ENCODE results near the gene NLRP14.

The NLRP14 gene

DNA sequence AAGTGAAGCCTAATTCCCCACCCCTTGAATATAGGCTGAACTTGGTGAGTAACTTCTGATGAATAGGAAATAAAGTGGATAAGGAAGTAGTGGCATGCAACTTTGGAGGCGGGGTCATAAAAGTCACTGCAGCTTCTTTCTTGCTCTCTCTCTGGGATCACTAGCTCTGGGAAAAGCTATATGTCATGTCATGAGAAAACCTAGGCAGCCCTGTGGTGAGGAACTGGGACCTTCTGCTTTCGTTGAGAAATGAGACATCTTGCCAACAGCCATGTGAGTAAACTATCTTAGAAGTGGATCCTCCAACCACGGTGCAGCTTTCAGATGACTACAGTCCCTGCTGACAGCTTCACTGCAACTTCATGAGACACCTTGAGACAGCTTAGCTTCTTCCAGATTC is 15.8 kb upstream of the NLRP14 start:
- H3K4me1 ChIP-seq (ENCODE audit: control insufficient read depth, insufficient read depth, low read length), result no peaks in the 10 kb centered on the region
- POLR2A ChIA-PET, result no interaction called here
- H3K4me3 ChIP-seq (ENCODE audit: low read depth, low read length), result no peak overlapping the region
- peaks cover 0 to 21% of the 10 kb centered on the region in 2 experiments; a peak in 1 of 3 replicates for H3K36me3 ChIP-seq (ENCODE audit: control insufficient read depth in 2 of 2, insufficient read depth in 1 of 2, low read length in 2 of 2)
- no peaks in the 10 kb centered on the region for H3K9me3 ChIP-seq (ENCODE audit: control insufficient read depth, insufficient read depth, low read depth, low read length)
- TF ChIP-seq ZNF600 (tag by site-specific recombination; IDR thresholded peaks at IDR 0.05) (no peak), ZBTB17 (tag by site-specific recombination; IDR thresholded peaks at IDR 0.05) (no peak), ZNF48 (tag by site-specific recombination; IDR thresholded peaks at IDR 0.05) (no peak), REST (tag by site-specific recombination; IDR thresholded peaks at IDR 0.05) (no peak), ZNF830 (tag by site-specific recombination; IDR thresholded peaks at IDR 0.05; ENCODE audit: low read depth) (no peak), PBX3 (CRISPR knock-in tag; IDR thresholded peaks at IDR 0.05) (no peak)
- TF ChIP-seq, protein P1, sequence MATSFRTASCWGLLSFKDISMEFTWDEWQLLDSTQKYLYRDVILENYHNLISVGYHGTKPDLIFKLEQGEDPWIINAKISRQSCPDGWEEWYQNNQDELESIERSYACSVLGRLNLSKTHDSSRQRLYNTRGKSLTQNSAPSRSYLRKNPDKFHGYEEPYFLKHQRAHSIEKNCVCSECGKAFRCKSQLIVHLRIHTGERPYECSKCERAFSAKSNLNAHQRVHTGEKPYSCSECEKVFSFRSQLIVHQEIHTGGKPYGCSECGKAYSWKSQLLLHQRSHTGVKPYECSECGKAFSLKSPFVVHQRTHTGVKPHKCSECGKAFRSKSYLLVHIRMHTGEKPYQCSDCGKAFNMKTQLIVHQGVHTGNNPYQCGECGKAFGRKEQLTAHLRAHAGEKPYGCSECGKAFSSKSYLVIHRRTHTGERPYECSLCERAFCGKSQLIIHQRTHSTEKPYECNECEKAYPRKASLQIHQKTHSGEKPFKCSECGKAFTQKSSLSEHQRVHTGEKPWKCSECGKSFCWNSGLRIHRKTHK (tag by site-specific recombination; IDR thresholded peaks at IDR 0.05), result no peak
- CTCF ChIA-PET, result no interaction called here
- H3K27ac ChIP-seq (ENCODE audit: extremely low read depth, low read depth, low read length), result no peak overlapping the region

- Histone ChIP-seq H3K4me3 (ENCODE audit: low read depth, low read length) (no peak overlapping the region), H3K36me3 (ENCODE audit: control insufficient read depth in 2 of 2, insufficient read depth in 1 of 2, low read length in 2 of 2) (no peaks in the 10 kb centered on the region), H3K4me1 (ENCODE audit: control insufficient read depth, insufficient read depth, low read length) (no peaks in the 10 kb centered on the region), H3K27ac (ENCODE audit: extremely low read depth, low read depth, low read length) (no peak overlapping the region), H3K9me3 (ENCODE audit: control insufficient read depth, insufficient read depth, low read depth, low read length) (no peaks in the 10 kb centered on the region)
- TF ChIP-seq ZNF146 (tag by site-specific recombination; IDR thresholded peaks at IDR 0.05) (0 out of 2 replicates have a peak, but pooled peaks have one; percentile 29), ZXDB (tag by site-specific recombination; IDR thresholded peaks at IDR 0.05) (no peak)
- POLR2A ChIA-PET, result no interaction called here
- CTCF ChIA-PET, result no interaction called here
Measured at GRCh38 chr11:7014118-7014517, 6.2 kb upstream of the NLRP14 start.

GRCh38 chr11:7016011-7016410 is 4.3 kb upstream of the NLRP14 start:
- POLR2A ChIA-PET, result no interaction called here
- Histone ChIP-seq H3K36me3 (ENCODE audit: control insufficient read depth in 2 of 2, insufficient read depth in 1 of 2, low read length in 2 of 2) (no peaks in the 10 kb centered on the region), H3K9me3 (ENCODE audit: control insufficient read depth, insufficient read depth, low read depth, low read length) (no peaks in the 10 kb centered on the region), H3K27ac (ENCODE audit: extremely low read depth, low read depth, low read length) (no peak overlapping the region), H3K4me1 (ENCODE audit: control insufficient read depth, insufficient read depth, low read length) (no peaks in the 10 kb centered on the region), H3K4me3 (ENCODE audit: low read depth, low read length) (no peak overlapping the region)
- CTCF ChIA-PET, result interaction anchor here (0.5 kb wide), 1 partner anchor 803 kb away, joined by 4 read pairs; no protein-coding TSS in a partner anchor
- TF ChIP-seq ZNF23 (tag by site-specific recombination; IDR thresholded peaks at IDR 0.05; ENCODE audit: borderline replicate concordance) (no peak), ZNF214 (tag by site-specific recombination; IDR thresholded peaks at IDR 0.05; ENCODE audit: borderline replicate concordance) (no peak), SP7 (tag by site-specific recombination; IDR thresholded peaks at IDR 0.05) (no peak), PBX3 (CRISPR knock-in tag; IDR thresholded peaks at IDR 0.05) (no peak), ZNF785 (tag by site-specific recombination; IDR thresholded peaks at IDR 0.05) (no peak), PRDM6 (tag by site-specific recombination; IDR thresholded peaks at IDR 0.05) (no peak), YY1 (tag by site-specific recombination; IDR thresholded peaks at IDR 0.05) (no peak)
- TF ChIP-seq, protein P2, sequence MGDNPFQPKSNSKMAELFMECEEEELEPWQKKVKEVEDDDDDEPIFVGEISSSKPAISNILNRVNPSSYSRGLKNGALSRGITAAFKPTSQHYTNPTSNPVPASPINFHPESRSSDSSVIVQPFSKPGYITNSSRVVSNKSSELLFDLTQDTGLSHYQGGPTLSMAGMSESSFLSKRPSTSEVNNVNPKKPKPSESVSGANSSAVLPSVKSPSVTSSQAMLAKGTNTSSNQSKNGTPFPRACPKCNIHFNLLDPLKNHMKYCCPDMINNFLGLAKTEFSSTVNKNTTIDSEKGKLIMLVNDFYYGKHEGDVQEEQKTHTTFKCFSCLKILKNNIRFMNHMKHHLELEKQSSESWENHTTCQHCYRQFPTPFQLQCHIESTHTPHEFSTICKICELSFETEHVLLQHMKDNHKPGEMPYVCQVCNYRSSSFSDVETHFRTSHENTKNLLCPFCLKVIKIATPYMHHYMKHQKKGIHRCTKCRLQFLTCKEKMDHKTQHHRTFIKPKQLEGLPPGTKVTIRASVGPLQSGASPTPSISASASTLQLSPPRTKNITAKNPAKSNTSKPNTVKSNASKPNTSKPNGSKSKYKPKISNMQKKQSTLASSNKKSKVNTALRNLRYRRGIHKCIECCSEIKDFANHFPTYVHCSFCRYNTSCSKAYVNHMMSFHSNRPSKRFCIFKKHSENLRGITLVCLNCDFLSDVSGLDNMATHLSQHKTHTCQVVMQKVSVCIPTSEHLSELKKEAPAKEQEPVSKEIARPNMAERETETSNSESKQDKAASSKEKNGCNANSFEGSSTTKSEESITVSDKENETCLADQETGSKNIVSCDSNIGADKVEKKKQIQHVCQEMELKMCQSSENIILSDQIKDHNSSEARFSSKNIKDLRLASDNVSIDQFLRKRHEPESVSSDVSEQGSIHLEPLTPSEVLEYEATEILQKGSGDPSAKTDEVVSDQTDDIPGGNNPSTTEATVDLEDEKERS (tag by site-specific recombination; IDR thresholded peaks at IDR 0.05), result no peak

Data from HEK293 (cell line).